ENCODE data around the gene PKP2.
"Not testable (repeated sequence)": the region's sequence is repeated elsewhere in the genome, so short reads cannot be mapped to it uniquely, and the experiment has no call there.

Gene PKP2

DNA sequence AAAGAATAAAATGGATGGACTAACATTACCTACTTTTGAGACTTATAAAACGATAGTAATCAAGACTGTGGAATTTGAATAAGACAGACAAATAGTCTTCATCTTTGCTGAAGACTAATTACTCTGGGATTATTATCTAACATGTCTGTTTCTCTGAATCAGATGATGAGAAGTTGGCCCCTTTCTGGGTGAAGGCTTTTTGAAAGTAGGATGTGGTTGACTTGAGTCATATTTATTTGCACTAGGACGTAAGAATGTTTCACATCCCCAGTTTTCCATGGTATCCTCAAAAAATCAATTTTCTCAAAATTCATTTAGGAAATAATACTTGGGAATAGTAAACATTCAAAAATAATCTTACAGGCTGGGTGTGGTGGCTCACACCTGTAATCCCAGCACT lies 31.8 kb downstream of the PKP2 start:
- in situ Hi-C loops (cut with MboI; ENCODE audit: low sequenced_read_pairs): no loop called here

- in situ Hi-C loops (cut with MboI; ENCODE audit: low sequenced_read_pairs): no loop called here
These were observed 33.4 kb downstream of the PKP2 start for GRCh38 chr12:32863128-32863527.

GRCh38 chr12:32861658-32862057 lies 34.9 kb downstream of the PKP2 start:
- in situ Hi-C loops (cut with MboI; ENCODE audit: low sequenced_read_pairs): not testable (repeated sequence)

GRCh38 chr12:32860192-32860591 lies 36.4 kb downstream of the PKP2 start:
- in situ Hi-C loops (cut with MboI; ENCODE audit: low sequenced_read_pairs): no loop called here

DNA sequence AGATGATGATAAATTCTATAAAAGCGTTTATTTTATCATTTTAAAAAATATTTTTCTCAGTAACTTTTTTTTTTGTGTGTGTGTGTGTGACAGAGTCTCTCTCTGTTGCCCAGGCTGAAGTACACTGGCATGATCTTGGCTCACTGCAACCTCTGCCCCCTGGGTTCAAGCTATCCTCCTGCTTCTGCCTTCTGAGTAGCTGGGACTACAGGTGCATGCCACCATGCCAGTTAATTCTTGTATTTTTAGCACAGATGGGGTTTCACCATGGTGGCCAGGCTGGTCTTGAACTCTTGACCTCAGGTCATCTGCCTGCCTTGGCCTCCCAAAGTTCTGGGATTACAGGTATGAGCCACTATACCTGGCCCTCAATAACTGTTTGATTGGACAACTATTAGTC lies 37.2 kb downstream of the PKP2 start:
- in situ Hi-C loops (cut with MboI; ENCODE audit: low sequenced_read_pairs): no loop called here

DNA sequence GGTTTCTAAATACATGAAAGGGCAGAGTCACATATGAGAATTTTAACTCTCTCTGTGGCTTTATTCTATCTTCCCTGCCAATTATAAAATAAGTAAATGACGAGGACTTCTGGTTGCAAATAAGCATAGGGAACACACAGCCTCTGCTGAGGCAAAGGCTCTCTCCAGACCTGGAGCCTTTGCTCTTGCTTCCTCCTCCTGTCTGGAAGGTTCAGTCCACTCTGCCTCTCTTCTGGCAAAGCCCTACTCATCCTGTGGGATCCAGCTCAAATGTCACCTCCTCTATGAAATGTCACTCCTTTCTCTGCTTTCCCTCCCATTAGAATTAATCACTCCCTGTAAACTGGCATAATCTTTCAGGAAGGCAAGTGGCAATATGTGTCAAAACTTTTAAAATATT lies 41.9 kb downstream of the PKP2 start:
- in situ Hi-C loops (cut with MboI; ENCODE audit: low sequenced_read_pairs): no loop called here

DNA sequence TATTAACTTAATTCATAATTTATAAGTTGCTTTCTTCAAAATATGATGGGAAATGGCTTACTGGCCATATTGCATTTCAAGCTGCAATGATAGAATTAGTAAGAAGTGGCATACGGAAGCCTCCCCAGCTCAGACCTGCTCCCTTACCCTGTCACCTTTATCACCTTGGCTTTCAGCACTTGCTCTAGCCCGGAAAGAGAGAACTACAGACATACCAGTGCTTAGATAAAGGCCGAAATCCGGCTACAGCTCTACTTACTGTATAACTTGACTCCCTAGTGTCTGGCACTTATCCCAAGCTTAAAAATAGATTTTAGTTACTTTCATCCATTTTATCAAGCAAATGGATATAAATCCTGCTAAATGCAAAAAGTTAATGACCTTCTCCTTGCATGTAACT lies 42.5 kb downstream of the PKP2 start:
- in situ Hi-C loops (cut with MboI; ENCODE audit: low sequenced_read_pairs): no loop called here

DNA sequence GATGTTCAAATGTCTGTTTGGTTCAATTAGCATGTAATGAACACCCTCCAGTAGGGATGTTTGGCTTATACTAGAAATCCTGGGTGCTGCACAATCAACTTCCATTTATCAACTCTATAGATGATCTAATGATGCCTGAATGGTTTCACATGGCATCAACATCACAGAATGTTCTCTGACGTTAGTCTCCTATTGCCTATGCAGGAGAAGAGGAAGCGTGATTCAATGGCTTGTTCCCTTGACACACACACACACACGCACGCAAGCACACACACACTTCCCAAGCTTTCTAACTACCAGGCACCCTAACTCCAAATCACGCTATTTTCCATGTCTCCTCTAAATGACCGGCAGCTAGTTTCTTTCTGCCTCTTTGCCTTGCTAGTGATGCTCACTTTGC lies 49.3 kb downstream of the PKP2 start:
- in situ Hi-C loops (cut with MboI; ENCODE audit: low sequenced_read_pairs): no loop called here

DNA sequence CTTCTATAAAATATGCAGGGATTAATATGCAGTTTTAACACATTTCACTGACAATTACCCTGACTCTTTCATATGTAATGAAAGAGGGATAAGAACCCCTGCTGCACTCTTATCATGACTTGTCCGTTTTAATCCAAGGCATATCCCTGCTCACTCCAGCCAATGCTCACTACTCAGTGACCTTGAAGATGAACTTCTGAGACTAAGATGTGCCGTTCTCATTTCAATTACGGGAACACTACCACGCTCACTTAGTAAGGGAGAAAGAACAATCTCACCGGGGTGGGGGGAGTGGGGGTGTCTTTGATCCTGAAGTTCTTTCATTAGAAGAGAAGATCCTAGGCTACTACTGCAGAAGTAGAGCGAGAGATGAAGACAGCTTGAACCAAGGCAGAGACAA lies 50.5 kb downstream of the PKP2 start:
- in situ Hi-C loops (cut with MboI; ENCODE audit: low sequenced_read_pairs): no loop called here

DNA sequence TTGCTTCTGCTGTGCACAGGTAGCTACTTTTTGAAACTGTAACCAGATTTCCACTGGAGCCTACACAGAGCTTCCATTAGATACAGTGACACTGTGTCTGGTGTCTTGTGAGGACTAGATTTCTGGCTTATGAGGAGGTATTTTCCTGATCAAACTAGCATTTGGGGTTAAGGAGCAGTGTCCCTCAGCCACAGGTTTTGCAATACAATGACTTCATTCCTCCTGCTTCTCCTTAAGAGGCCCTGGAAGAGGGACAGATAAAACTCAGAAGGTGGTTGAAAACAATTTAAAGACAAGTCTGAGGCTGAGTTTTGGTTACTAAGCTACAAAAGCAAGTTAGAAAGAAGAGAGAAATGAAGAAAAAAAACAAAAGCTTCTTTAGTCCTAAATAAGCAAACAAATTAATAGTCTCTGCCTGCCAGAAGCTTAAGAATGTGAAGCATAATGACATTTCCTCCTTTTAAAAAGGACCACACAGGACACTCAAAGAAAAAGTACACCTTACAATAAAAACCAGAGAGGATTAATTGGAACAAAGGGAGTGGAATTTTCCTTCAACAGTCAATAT lies 53.0 kb downstream of the PKP2 start:
- in situ Hi-C loops (cut with MboI; ENCODE audit: low sequenced_read_pairs): no loop called here

DNA sequence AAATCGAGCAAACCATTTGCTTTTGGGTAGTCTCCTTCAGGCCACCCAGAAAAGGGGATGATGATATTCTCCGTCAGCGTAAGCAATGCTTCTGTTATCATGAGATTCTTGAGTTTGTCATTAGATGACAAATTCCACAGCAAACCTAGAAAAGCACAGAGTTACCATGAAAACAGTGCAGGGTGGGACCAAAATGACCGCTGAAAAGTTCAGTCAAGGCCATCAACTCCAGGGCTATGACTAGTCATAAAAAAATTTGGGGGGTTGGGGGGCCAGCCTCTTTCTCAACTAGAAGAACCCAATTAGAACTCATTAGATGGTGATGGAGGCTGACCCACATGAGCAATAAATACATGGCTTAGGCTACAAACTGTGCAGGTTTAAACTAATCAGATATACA lies 55.5 kb downstream of the PKP2 start:
- in situ Hi-C loops (cut with MboI; ENCODE audit: low sequenced_read_pairs): no loop called here

DNA sequence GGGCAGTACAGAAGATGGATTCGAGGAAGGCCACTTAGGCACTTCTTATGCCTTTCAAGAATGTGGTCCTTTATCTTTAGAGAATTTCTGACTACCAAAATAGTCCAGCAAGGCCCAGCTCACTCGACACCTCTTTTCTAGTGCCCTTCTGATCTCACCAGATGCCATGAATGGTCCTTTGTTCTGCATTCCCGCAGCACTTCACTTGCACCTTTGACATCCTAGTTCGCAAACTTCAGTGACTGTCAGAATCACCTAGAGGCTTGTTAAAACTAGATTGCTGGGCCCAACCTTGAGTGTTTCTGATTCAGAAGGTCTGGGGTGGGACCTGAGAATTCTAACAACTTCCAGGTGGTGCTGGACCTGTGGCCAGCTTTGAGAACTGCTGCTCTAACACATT lies 56.7 kb downstream of the PKP2 start:
- in situ Hi-C loops (cut with MboI; ENCODE audit: low sequenced_read_pairs): no loop called here

GRCh38 chr12:32837974-32838373 lies 58.6 kb downstream of the PKP2 start:
- in situ Hi-C loops (cut with MboI; ENCODE audit: low sequenced_read_pairs): no loop called here

DNA sequence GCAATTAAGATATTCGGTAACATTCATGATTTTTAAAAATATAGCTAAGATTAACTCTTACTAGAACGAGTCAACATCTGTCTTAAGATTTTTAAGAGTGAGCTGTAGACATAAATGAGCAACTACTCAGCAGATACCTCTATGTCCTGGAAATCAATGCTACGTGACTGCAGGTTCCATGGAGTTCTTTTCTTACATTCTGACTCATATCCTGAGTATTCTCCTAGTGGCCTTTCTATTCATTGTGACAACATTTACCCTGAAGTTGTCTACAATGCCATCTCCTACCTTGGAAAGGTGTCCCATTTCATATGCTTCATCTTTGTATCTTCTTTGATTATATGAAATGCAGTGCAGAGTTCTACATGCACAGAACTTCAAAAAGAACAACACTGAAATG lies 59.9 kb downstream of the PKP2 start:
- in situ Hi-C loops (cut with MboI; ENCODE audit: low sequenced_read_pairs): no loop called here

- in situ Hi-C loops (cut with MboI; ENCODE audit: low sequenced_read_pairs): no loop called here
These were observed 62.5 kb downstream of the PKP2 start for GRCh38 chr12:32834122-32834521.

DNA sequence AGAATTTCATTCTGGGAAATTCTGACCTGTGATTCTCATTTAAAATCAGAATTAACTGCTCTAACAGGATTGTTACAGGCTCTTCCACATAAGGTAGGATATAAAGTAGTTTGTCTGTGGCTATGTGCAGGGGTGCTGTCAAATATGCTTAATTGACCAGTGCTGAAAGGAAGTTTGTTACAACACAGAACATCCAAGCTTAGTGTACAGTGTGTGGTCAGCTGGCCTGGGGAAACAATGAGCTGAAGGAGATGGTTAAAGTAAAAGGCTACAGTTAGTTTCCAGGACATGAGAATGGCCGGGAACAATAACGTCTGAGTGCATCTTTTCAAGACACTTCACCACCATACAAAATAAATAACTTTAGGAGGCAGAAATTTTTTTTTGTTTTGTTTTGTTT lies 68.0 kb downstream of the PKP2 start:
- in situ Hi-C loops (cut with MboI; ENCODE audit: low sequenced_read_pairs): no loop called here

GRCh38 chr12:32828120-32828519 lies 68.5 kb downstream of the PKP2 start:
- in situ Hi-C loops (cut with MboI; ENCODE audit: low sequenced_read_pairs): no loop called here

DNA sequence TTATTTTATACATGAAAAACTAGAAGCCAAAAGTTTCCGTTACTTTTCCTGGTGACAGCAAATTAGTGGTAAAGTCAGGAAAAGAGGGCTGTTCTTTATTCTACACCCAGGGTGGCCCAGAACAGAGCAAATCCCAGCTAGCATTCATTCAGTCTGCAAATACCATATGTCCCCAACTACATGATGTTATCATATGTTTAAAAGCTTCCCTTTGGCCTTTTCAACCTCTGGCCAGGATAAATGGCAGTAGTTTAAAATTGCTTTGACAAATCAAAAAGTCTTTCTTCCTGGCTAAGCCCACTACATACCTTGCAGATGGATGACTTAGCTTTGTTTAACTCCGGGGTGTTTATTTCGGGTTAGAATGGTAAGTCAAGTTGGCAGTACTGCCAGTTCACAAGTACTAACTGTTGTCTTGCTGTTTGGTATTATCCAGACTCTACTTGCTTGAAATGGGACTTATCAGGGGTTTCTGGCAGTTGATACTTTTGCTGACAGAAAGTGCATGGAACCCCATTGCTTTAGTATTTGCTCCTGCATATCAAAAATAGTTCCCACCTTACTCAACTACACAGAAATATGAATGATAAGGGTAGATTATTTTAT lies 69.7 kb downstream of the PKP2 start:
- in situ Hi-C loops (cut with MboI; ENCODE audit: low sequenced_read_pairs): no loop called here

DNA sequence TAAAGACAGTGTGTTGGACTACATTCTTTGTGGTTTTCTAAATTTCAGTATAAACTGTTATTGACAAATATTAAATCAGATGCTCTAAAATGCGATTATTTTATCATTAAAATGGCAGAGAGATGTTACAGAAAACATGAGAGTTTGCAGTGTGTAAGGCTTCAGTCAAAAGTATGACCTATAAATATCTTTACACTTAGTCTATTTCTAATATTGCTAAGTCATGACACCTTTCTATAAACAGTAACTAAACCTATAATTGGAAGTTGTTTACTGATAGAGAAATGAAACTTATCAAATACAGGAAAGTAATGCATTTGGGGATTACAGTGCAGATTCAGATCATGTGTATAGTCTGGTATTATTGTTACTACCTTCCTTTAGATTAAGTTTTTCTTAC lies 72.0 kb downstream of the PKP2 start:
- in situ Hi-C loops (cut with MboI; ENCODE audit: low sequenced_read_pairs): no loop called here

DNA sequence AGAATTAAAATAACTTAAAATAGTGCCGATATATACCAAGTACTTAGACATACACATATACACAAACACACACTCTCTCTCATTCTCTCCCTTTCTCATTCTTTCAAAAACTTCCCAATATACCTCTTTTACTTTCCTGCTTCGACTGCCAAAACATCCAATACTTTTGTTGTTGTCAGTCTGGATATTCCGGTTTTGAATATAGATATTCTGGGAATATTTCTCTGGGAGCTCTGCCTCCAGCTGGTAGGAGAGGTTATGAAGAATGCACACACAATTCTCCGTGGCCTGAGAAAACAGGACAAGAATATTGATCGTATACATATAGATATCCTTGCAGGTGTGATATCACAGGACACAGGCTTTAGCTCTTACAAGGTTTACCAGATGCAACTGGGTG lies 74.2 kb downstream of the PKP2 start:
- in situ Hi-C loops (cut with MboI; ENCODE audit: low sequenced_read_pairs): no loop called here

DNA sequence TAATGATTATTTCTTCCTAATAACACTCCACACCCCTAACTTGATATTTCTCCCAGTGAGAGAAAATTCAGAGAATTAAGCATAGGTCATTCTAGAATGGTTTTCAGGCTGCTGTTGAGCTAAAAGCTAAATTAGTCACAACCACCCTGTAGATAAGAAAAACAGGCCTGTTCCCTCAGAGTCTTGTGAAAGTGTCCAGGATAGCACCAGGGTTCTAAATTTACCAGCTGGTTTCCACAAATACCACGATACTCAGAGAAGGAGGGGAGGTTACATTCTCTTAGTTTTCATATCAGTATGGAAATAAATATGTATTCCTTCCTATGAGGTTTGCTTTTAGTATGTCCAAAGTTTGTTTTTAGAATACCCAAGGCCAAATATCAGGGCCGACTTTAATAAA lies 74.9 kb downstream of the PKP2 start:
- in situ Hi-C loops (cut with MboI; ENCODE audit: low sequenced_read_pairs): no loop called here

GRCh38 chr12:32821293-32821692 lies 75.3 kb downstream of the PKP2 start:
- in situ Hi-C loops (cut with MboI; ENCODE audit: low sequenced_read_pairs): no loop called here

DNA sequence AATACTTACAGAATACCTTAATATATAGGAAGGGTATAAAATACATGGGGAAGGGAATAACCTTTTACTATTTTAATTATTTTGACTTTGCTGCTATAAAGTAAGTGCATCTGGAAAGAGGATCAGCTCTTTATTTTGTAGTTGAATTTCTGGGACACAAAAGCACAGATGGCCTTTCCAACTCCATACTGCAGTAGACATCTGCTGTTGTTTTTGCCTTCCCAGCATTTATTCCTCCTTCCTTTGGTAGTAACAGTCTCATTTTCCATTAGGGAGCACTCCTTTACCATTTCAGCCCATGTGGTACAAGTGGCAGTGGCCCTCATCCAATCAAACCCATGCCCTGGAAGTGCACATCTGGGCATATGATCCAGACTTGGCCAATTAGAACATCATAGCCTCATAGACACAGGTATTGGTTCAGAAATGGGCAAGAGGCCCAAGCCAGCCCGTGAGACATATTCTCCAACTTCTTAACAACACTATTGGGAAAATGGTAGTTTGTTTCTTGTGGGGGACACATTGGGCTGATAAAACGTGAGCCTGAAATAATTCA lies 76.1 kb downstream of the PKP2 start:
- in situ Hi-C loops (cut with MboI; ENCODE audit: low sequenced_read_pairs): no loop called here

Data from HL-60/S4 treated with phorbol 12-myristate 13-acetate at 8.2 ng/mL for 4 days and 3 days (cell line).